ENCODE measurements around the gene WWOX. TPM values are rescaled to one million over a fixed set of nuclear protein-coding genes. Genes with fewer than 3 reads are reported as not detected.

The WWOX gene
- polyA plus RNA-seq, 1 donor (not counting 4 experiments of a cell fraction or from before 2014, with no cell fraction given): 5.1 TPM

DNA sequence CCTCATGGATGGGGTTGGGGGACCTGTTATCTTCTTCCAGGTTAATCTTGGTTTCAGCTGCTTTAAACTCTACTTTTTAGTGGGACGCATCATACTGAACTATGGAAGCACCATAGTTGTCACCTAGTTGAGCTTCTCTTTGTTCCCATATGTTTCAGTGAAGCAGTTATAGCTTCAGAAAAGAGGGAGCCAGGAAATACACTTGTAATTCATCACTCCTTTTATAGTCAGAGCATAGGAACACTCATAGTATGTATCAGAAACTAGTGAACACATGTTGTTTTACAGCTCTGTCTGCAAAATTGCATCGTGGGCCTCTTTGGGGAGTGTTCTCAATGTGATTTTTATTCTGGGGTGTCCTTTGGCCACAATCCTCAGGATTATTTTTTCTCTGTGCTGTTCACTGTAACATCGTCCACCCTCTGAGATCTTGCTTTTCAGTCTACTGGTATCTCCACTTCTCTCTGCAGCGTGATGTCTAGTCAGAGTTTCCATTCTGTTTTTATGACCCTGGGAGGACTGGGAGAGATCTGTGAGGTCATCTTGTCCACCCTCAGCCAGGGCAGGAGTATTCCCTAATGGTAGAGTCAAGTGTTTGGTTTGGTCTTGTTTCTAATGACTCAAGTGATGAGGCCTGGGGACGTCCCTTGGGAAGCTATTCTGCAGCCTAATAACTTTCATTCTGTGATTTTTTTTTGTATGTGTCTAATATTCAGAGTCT, 585.4 kb downstream of the WWOX start:
- Histone ChIP-seq H3K27ac (ENCODE audit: control insufficient read depth, insufficient read depth, low read length) (peak overlapping the region; percentile 98), H4K20me1 (ENCODE audit: control insufficient read depth, extremely low read depth, insufficient read depth, low read length) (no peaks in the 10 kb centered on the region), H3K9ac (ENCODE audit: control insufficient read depth, extremely low read depth, insufficient read depth, low read length) (peak overlapping the region; percentile 71), H3K36me3 (ENCODE audit: control insufficient read depth in 2 of 2, extremely low read depth in 1 of 2, insufficient read depth in 2 of 2, low read length in 2 of 2) (no peaks in the 10 kb centered on the region), H3K9me3 (ENCODE audit: control insufficient read depth, low read depth, low read length) (no peaks in the 10 kb centered on the region), H3K4me2 (ENCODE audit: control insufficient read depth, extremely low read depth, insufficient read depth, low read depth, low read length) (peak overlapping the region; percentile 68), H3K79me2 (ENCODE audit: control insufficient read depth, insufficient read depth, low read length) (no peaks in the 10 kb centered on the region), H2AFZ (ENCODE audit: control insufficient read depth, low read length) (peak overlapping the region; percentile 66), H3K9me1 (ENCODE audit: control insufficient read depth, extremely low read depth, insufficient read depth, low read length) (no peaks in the 10 kb centered on the region), H3K4me3 (ENCODE audit: control insufficient read depth in 2 of 3, extremely low read depth in 1 of 3, insufficient read depth in 2 of 3, low read depth in 1 of 3, low read length in 3 of 3) (peak overlapping the region in 2 of 3 experiments; percentile 5 to 34), H3K4me1 (ENCODE audit: control insufficient read depth, extremely low read depth, insufficient read depth, low read length) (peaks cover 33% of the 10 kb centered on the region), H3K27me3 (ENCODE audit: control insufficient read depth, extremely low read depth, insufficient read depth, low read length) (no peaks in the 10 kb centered on the region)
- dilution Hi-C loops (cut with MboI; ENCODE audit: extremely low pct_ligation_motif_present, low sequenced_read_pairs): no loop called here
- TF ChIP-seq CTCF (optimal IDR thresholded peaks at IDR 0.05 in 1 of 3, IDR thresholded peaks at IDR 0.05 in 1 of 3, conservative IDR thresholded peaks at IDR 0.05 in 1 of 3; ENCODE audit: extremely low read depth in 1 of 3, insufficient read depth in 2 of 3, low read length in 3 of 3) (no peak), EZH2 (IDR thresholded peaks at IDR 0.05; ENCODE audit: low read length) (no peak)
- FAIRE-seq (no peak), DNase-seq (ENCODE audit: low read depth, low spot score) (no peak)

DNA sequence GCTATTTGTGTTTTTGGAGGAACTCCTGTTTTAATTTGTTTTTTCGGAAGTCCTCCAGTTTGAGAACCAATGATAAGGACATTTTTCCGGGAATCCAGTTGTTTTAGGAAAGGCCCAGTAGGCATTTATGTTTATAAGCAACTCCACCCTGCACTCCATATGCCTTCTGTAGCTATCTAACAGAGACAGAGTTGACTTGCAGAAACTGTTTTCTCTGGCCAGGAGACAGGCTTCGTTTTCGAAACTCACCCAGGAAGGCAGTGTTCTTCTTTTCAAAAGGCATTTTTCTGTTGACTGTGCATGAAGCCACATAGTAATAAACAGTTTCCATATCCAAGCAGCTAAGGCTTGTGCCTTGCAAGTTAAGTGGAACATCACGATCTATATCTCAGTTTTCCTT, 587.1 kb downstream of the WWOX start:
- H3K79me2 ChIP-seq (ENCODE audit: control insufficient read depth, insufficient read depth, low read length): no peaks in the 10 kb centered on the region
- dilution Hi-C loops (cut with MboI; ENCODE audit: extremely low pct_ligation_motif_present, low sequenced_read_pairs): no loop called here
- H3K36me3 ChIP-seq (ENCODE audit: control insufficient read depth in 2 of 2, extremely low read depth in 1 of 2, insufficient read depth in 2 of 2, low read length in 2 of 2): no peaks in the 10 kb centered on the region
- no peaks in the 10 kb centered on the region for H4K20me1 ChIP-seq (ENCODE audit: control insufficient read depth, extremely low read depth, insufficient read depth, low read length)
- H3K9me3 ChIP-seq (ENCODE audit: control insufficient read depth, low read depth, low read length): no peaks in the 10 kb centered on the region
- H3K27me3 ChIP-seq (ENCODE audit: control insufficient read depth, extremely low read depth, insufficient read depth, low read length): no peaks in the 10 kb centered on the region
- no peaks in the 10 kb centered on the region for H3K9me1 ChIP-seq (ENCODE audit: control insufficient read depth, extremely low read depth, insufficient read depth, low read length)
- DNase-seq (ENCODE audit: low read depth, low spot score) (no peak), FAIRE-seq (no peak)
- H3K4me1 ChIP-seq (ENCODE audit: control insufficient read depth, extremely low read depth, insufficient read depth, low read length): peaks cover 33% of the 10 kb centered on the region
- no peak overlapping the region for H3K4me2 ChIP-seq (ENCODE audit: control insufficient read depth, extremely low read depth, insufficient read depth, low read depth, low read length)
- no peak overlapping the region for H3K27ac ChIP-seq (ENCODE audit: control insufficient read depth, insufficient read depth, low read length)
- H3K4me3 ChIP-seq (ENCODE audit: control insufficient read depth in 2 of 3, extremely low read depth in 1 of 3, insufficient read depth in 2 of 3, low read depth in 1 of 3, low read length in 3 of 3): no peak overlapping the region
- no peak overlapping the region for H3K9ac ChIP-seq (ENCODE audit: control insufficient read depth, extremely low read depth, insufficient read depth, low read length)
- no peak for TF ChIP-seq CTCF (optimal IDR thresholded peaks at IDR 0.05 in 1 of 3, IDR thresholded peaks at IDR 0.05 in 1 of 3, conservative IDR thresholded peaks at IDR 0.05 in 1 of 3; ENCODE audit: extremely low read depth in 1 of 3, insufficient read depth in 2 of 3, low read length in 3 of 3)
- no peak overlapping the region for H2AFZ ChIP-seq (ENCODE audit: control insufficient read depth, low read length)

All from keratinocyte (primary cell).